ES-I3 (cell line): ENCODE results near the gene CTIF.

Source experiments
- H3K36me3 ChIP-seq: 2 replicates; pipeline ENCODE4 v1.6.1; 2013; ENCODE audit warnings: mild to moderate bottlenecking, low read length, control low read depth, moderate library complexity; ENCODE audit not compliant: insufficient read depth
- H3K4me1 ChIP-seq: 2 replicates; pipeline ENCODE4 v1.6.1; 2013; ENCODE audit warnings: mild to moderate bottlenecking, control low read depth, low read length; ENCODE audit not compliant: insufficient read depth
- H3K9ac ChIP-seq: 2 replicates; pipeline ENCODE4 v1.6.1; 2013; ENCODE audit warnings: low read depth, mild to moderate bottlenecking, low read length, moderate library complexity
- H3K9me3 ChIP-seq: 2 replicates; pipeline ENCODE4 v1.6.1; 2013; ENCODE audit warnings: mild to moderate bottlenecking, low read length, moderate library complexity; ENCODE audit not compliant: control insufficient read depth, insufficient read depth

CTIF gene

GRCh38 chr18:48827291-48828193 is 288.7 kb downstream of the CTIF start:
- H3K36me3 ChIP-seq = no peaks in the 10 kb centered on the region
- no peaks in the 10 kb centered on the region for H3K9me3 ChIP-seq
- no peak overlapping the region for H3K9ac ChIP-seq
- peaks cover 29% of the 10 kb centered on the region for H3K4me1 ChIP-seq

DNA sequence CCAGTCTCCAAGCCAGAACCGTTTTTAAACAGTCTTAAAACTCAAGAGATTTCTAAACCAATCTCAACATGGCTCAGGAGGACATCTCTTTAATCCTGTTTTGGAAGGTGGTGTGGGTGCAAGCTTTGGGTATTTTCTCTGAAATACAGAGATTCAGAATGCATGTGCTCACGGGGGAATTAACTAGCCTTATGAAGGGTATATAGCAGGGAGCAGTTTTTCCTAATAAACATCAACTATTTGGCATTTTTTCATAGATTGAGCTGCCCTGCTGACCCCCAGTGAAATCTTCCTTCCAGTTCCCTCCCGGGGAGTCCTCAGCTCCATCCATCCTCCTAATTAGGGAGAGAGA is 289.3 kb downstream of the CTIF start:
- no peak overlapping the region for H3K9ac ChIP-seq
- H3K9me3 ChIP-seq = no peaks in the 10 kb centered on the region
- H3K4me1 ChIP-seq = peaks cover 35% of the 10 kb centered on the region
- H3K36me3 ChIP-seq = no peaks in the 10 kb centered on the region

DNA sequence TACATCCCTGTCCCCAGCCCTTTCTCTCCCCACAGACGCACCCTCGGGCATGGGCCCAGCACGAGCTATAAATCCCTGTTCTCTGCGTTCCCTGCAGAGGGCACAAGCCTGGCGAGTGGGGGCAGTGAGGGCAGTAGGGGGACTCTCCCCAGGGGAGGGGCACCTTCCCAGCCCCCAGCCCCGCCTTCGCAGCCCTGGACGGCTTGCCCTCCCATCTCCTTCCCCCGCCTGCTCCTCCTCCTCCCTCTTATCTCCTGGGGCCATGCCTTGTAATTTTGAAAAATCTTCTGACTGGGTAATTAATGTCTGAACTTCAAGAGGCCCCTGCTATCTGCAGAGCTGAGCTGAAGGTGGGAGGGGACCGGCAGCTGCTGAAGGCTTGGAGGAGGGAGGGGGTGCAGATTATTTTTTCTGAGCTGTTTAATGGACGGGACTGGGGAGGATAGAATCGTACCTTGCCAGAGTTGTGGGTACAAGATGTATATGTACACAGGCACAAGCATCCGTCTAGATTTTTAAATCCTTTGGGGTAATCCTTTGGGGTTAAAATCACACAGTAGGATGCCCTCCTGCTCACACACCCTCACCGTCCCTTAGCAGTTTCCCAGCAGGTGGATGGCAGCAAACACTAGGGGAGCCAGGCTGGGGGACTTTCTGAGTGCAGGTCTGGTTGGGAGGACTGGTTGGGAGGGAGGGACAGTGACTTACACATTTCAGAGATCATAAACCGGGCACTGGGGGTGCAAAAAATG is 290.0 kb downstream of the CTIF start:
- Histone ChIP-seq H3K9me3 (no peaks in the 10 kb centered on the region), H3K36me3 (no peaks in the 10 kb centered on the region), H3K4me1 (peaks cover 42% of the 10 kb centered on the region), H3K9ac (peak overlapping the region; percentile 22; the same call in 1 of the 2 replicates)

DNA sequence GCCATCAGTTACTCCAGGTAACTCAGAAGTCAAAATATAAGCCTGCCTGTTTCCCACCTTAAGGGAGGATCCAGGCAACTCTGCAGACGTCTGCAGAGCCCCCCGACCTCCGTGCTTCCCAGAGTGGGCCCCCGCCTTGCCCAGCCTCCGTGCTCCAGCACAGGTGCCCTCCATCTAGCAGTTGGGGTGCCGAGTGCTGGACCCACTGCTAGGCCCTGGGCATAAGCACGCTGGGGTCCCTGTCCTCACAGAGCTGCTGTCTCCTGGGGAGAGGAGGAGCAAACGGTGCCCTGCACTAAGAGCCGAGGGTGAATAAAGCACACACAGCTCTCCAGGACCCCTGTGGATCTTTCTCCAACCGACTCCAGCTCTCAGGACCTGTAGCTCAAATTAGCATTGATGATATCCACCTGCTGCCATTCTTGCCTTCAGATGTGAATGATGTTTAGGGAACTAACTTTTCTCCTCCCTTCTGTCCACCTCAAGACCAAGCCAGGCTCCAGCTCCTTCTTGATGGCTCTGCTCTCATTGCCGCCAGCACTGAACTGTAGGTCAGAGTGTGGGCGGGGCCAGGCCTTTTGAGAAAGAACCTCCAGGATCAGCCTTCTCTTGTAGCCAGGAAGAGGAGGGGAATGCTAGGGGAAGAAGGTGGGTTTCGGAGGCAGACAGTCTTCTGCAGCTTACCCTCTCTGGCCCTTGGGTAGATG is 290.8 kb downstream of the CTIF start:
- H3K36me3 ChIP-seq = no peaks in the 10 kb centered on the region
- H3K4me1 ChIP-seq = peaks cover 49% of the 10 kb centered on the region
- no peaks in the 10 kb centered on the region for H3K9me3 ChIP-seq
- H3K9ac ChIP-seq = no peak overlapping the region

GRCh38 chr18:48831113-48831759 is 292.4 kb downstream of the CTIF start:
- no peak overlapping the region for H3K9ac ChIP-seq
- peaks cover 58% of the 10 kb centered on the region for H3K4me1 ChIP-seq
- H3K36me3 ChIP-seq = no peaks in the 10 kb centered on the region

GRCh38 chr18:48831802-48832201 is 293.0 kb downstream of the CTIF start:
- H3K9ac ChIP-seq = no peak overlapping the region
- no peaks in the 10 kb centered on the region for H3K36me3 ChIP-seq
- peaks cover 58% of the 10 kb centered on the region for H3K4me1 ChIP-seq
- no peaks in the 10 kb centered on the region for H3K9me3 ChIP-seq

More at GRCh38 chr18:48831113-48831759, 292.4 kb downstream of the CTIF start:
- H3K9me3 ChIP-seq = no peaks in the 10 kb centered on the region

DNA sequence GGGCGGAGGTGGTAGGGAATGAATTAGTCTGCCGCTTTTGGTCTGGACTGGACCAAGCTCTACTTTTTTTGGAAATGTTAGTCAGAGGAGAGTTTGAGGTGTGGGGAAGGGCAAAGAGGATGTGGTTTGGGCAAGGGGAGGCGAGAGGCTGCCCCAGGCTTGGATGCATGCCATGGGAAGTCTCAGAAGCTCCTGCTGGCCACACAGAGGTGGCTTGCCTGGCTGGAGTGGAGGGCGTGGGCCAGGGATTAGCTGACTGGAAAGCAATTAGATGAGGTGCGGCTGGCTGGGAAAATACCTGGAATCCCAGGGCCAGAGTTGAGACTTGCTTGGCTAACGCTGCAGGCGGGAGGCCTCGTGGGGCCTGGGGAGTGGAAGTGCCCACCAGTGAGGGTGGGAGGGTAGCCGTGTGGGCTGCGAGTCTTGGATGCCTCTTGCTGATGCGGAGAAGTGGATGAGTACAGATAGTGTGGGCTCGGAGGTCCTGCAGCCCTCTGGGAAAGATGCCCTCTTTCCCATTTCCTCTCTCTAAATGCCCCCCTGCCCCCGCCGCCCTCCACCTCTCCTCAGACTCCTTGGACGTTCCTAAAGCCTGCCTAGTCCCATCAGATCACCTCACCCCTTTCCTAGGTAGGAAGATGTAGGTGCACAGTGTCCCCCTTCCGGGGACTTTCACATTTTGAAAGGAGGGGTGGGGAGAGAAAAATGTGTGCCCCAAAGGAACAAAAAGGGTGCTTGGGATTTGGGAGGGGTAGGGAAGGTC is 294.3 kb downstream of the CTIF start:
- Histone ChIP-seq H3K4me1 (peaks cover 48% of the 10 kb centered on the region), H3K9me3 (no peaks in the 10 kb centered on the region), H3K9ac (no peak overlapping the region), H3K36me3 (no peaks in the 10 kb centered on the region)

- no peaks in the 10 kb centered on the region for H3K9me3 ChIP-seq
- H3K36me3 ChIP-seq = no peaks in the 10 kb centered on the region
- H3K9ac ChIP-seq = no peak overlapping the region; the same call in 1 of the 2 replicates
- H3K4me1 ChIP-seq = peaks cover 43% of the 10 kb centered on the region
These were observed 295.0 kb downstream of the CTIF start for GRCh38 chr18:48833701-48834412.

- Histone ChIP-seq H3K4me1 (peaks cover 42% of the 10 kb centered on the region), H3K9ac (no peak overlapping the region), H3K36me3 (no peaks in the 10 kb centered on the region), H3K9me3 (no peaks in the 10 kb centered on the region)
These were observed 295.7 kb downstream of the CTIF start for GRCh38 chr18:48834413-48835031.

GRCh38 chr18:48835119-48835518 is 296.3 kb downstream of the CTIF start:
- no peaks in the 10 kb centered on the region for H3K36me3 ChIP-seq
- no peak overlapping the region for H3K9ac ChIP-seq
- H3K4me1 ChIP-seq = peaks cover 39% of the 10 kb centered on the region

DNA sequence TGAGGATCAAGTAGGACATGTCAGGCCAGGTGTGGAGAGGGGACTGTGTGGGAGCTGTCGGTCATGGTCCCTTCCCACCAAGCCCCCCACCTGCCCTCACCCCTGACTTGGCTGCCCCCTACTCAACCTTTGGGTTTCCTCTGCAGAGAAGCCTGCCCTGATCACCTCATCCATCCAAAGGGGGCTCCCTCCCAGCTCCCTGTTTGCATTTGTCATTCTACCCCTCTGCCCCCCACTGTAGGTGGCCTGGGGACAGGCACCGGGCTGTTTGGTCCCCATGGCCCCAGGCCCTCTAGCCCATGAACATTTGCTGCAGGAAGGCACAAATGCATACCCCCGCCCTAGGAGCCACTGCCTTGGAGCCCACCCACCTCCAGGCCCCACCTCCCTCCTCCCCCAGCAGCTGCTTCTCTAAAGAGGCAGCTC is 296.9 kb downstream of the CTIF start:
- no peaks in the 10 kb centered on the region for H3K36me3 ChIP-seq
- H3K9me3 ChIP-seq = no peaks in the 10 kb centered on the region
- H3K4me1 ChIP-seq = peaks cover 39% of the 10 kb centered on the region
- H3K9ac ChIP-seq = no peak overlapping the region

More at GRCh38 chr18:48835119-48835518, 296.3 kb downstream of the CTIF start:
- H3K9me3 ChIP-seq = no peaks in the 10 kb centered on the region

- Histone ChIP-seq H3K9ac (no peak overlapping the region), H3K4me1 (peaks cover 39% of the 10 kb centered on the region), H3K36me3 (no peaks in the 10 kb centered on the region), H3K9me3 (no peaks in the 10 kb centered on the region)
These were observed 297.5 kb downstream of the CTIF start for GRCh38 chr18:48836231-48836805.
